IMR-90 (cell line): ENCODE results near the gene PRKCA.

Source experiments
- CHD1 ChIP-seq: IDR thresholded peaks from 2 replicates; pipeline ENCODE4 v1.6.1; 2012; ENCODE audit warnings: low read depth, low read length, improper control_type of control experiment
- CTCF ChIP-seq: conservative IDR thresholded peaks from 2 replicates; pipeline ENCODE4 v1.5.1; 2012; ENCODE audit warnings: mild to moderate bottlenecking, low read depth, low read length, improper control_type of control experiment
- MAFK ChIP-seq: IDR thresholded peaks from 2 replicates; pipeline ENCODE4 v1.6.1; 2012; ENCODE audit warnings: low read depth, low read length, improper control_type of control experiment
- MAZ ChIP-seq: IDR thresholded peaks from 2 replicates; pipeline ENCODE4 v1.6.1; 2012; ENCODE audit warnings: low read depth, mild to moderate bottlenecking, low read length, improper control_type of control experiment, moderate library complexity, borderline replicate concordance
- MXI1 ChIP-seq: IDR thresholded peaks from 2 replicates; pipeline ENCODE4 v1.6.1; 2012; ENCODE audit warnings: low read depth, mild to moderate bottlenecking, low read length, moderate library complexity, borderline replicate concordance
- POLR2A ChIP-seq: IDR thresholded peaks from 2 replicates; pipeline ENCODE4 v1.6.1; 2012; ENCODE audit warnings: mild to moderate bottlenecking, low read depth, low read length
- RAD21 ChIP-seq: IDR thresholded peaks from 2 replicates; pipeline ENCODE4 v1.6.1; 2012; ENCODE audit warnings: low read length, improper control_type of control experiment
- RCOR1 ChIP-seq: IDR thresholded peaks from 2 replicates; pipeline ENCODE4 v1.6.1; 2012; ENCODE audit warnings: mild to moderate bottlenecking, low read length, improper control_type of control experiment; ENCODE audit not compliant: insufficient replicate concordance
- RFX5 ChIP-seq: IDR thresholded peaks from 2 replicates; pipeline ENCODE4 v1.8.0; 2012; ENCODE audit warnings: low read depth, mild to moderate bottlenecking, low read length, moderate library complexity
- SMC3 ChIP-seq: fragments of 150-350 bp; IDR thresholded peaks from 2 replicates; pipeline ENCODE4 v1.6.1; 2016; ENCODE audit warnings: low read depth, mild to moderate bottlenecking, antibody characterized with exemption, low read length, moderate library complexity

GRCh38 chr17:66712453-66712852 is 410.0 kb downstream of the PRKCA start:
- TF ChIP-seq CTCF = no peak
- TF ChIP-seq POLR2A = no peak
- no peak for TF ChIP-seq MXI1
- no peak for TF ChIP-seq CHD1
- TF ChIP-seq MAZ = no peak
- TF ChIP-seq RFX5 = no peak
- no peak for TF ChIP-seq SMC3
- TF ChIP-seq MAFK = no peak
- TF ChIP-seq RAD21 = no peak
- no peak for TF ChIP-seq RCOR1
